Trophoblast cell (in vitro differentiated cells and primary cell): ENCODE measurements around the gene KCNK10.

Experiments used
- DNase-seq, 2 donors: peaks; one replicate each; pipeline ENCODE4 v3.0.0-alpha.2; 2016
- H2AFZ ChIP-seq: 2 replicates; pipeline ENCODE4 v1.6.1; 2013; ENCODE audit warnings: low read length, moderate library complexity, mild to moderate bottlenecking; ENCODE audit not compliant: insufficient read depth, poor library complexity
- H2AK5ac ChIP-seq: 2 replicates; pipeline ENCODE4 v1.6.1; 2013; ENCODE audit warnings: mild to moderate bottlenecking, low read length
- H2BK120ac ChIP-seq: 2 replicates; pipeline ENCODE4 v1.6.1; 2013; ENCODE audit warnings: low read length, mild to moderate bottlenecking, moderate library complexity; ENCODE audit not compliant: insufficient read depth, poor library complexity
- H2BK12ac ChIP-seq: 2 replicates; pipeline ENCODE4 v1.6.1; 2013; ENCODE audit warnings: mild to moderate bottlenecking, low read length, moderate library complexity
- H2BK5ac ChIP-seq: 2 replicates; pipeline ENCODE4 v1.6.1; 2013; ENCODE audit warnings: low read length, low read depth, moderate library complexity, mild to moderate bottlenecking; ENCODE audit not compliant: poor library complexity
- H3K14ac ChIP-seq: 2 replicates; pipeline ENCODE4 v1.6.1; 2013; ENCODE audit warnings: mild to moderate bottlenecking, low read length
- H3K18ac ChIP-seq: 2 replicates; pipeline ENCODE4 v1.6.1; 2013; ENCODE audit warnings: mild to moderate bottlenecking, low read length
- H3K23ac ChIP-seq: 2 replicates; pipeline ENCODE4 v1.6.1; 2013; ENCODE audit warnings: low read length
- H3K27ac ChIP-seq: 2 replicates; pipeline ENCODE4 v1.5.1; 2013; ENCODE audit warnings: low read depth, mild to moderate bottlenecking, inconsistent platforms, low read length, moderate library complexity
- H3K27me3 ChIP-seq: 2 replicates; pipeline ENCODE4 v1.6.1; 2013; ENCODE audit warnings: inconsistent platforms, mild to moderate bottlenecking, low read length, moderate library complexity; ENCODE audit not compliant: insufficient read depth
- H3K36me3 ChIP-seq, 2 experiments: 1 replicate in 1 of 2; 2 replicates in 1 of 2; pipeline ENCODE4 v1.6.1; 2013; ENCODE audit warnings: low read length in 2 of 2, mild to moderate bottlenecking in 2 of 2, moderate library complexity in 1 of 2; ENCODE audit not compliant: insufficient read depth in 2 of 2, control insufficient read depth in 1 of 2
- H3K4ac ChIP-seq: 2 replicates; pipeline ENCODE4 v1.6.1; 2013; ENCODE audit warnings: low read depth, mild to moderate bottlenecking, low read length, moderate library complexity
- H3K4me1 ChIP-seq, 2 experiments: 1 replicate in 1 of 2; 2 replicates in 1 of 2; pipeline ENCODE4 v1.6.1; 2013; ENCODE audit warnings: low read length in 2 of 2, mild to moderate bottlenecking in 2 of 2, moderate library complexity in 1 of 2; ENCODE audit not compliant: insufficient read depth in 2 of 2, control insufficient read depth in 1 of 2
- H3K4me2 ChIP-seq: 2 replicates; pipeline ENCODE4 v1.6.1; 2013; ENCODE audit warnings: inconsistent platforms, mild to moderate bottlenecking, low read length, moderate library complexity
- H3K4me3 ChIP-seq: 2 replicates; pipeline ENCODE4 v1.5.1; 2013; ENCODE audit warnings: mild to moderate bottlenecking, low read depth, low read length, inconsistent platforms
- H3K79me1 ChIP-seq: one replicate; pipeline ENCODE4 v1.6.1; 2013; ENCODE audit warnings: low read length
- H3K79me2 ChIP-seq: 2 replicates; pipeline ENCODE4 v1.6.1; 2013; ENCODE audit warnings: low read length, mild to moderate bottlenecking; ENCODE audit not compliant: control insufficient read depth, insufficient read depth, poor library complexity
- H3K9ac ChIP-seq: 2 replicates; pipeline ENCODE4 v1.6.1; 2013; ENCODE audit warnings: mild to moderate bottlenecking, low read length
- H3K9me3 ChIP-seq: 2 replicates; pipeline ENCODE4 v1.6.1; 2013; ENCODE audit warnings: low read depth, mild to moderate bottlenecking, control low read depth, inconsistent platforms, low read length; ENCODE audit not compliant: insufficient read depth
- H4K12ac ChIP-seq: 2 replicates; pipeline ENCODE4 v1.6.1; 2013; ENCODE audit warnings: low read depth, mild to moderate bottlenecking, low read length, moderate library complexity
- H4K8ac ChIP-seq: 2 replicates; pipeline ENCODE4 v1.6.1; 2013; ENCODE audit warnings: low read depth, mild to moderate bottlenecking, low read length, moderate library complexity
- H4K91ac ChIP-seq: one replicate; pipeline ENCODE4 v1.6.1; 2013; ENCODE audit warnings: low read depth, mild to moderate bottlenecking, low read length, moderate library complexity
- WGBS: extraction: QIAGEN DNeasy Blood & Tissue Kit; methylation state at CpG from one replicate; pipeline ENCODE4 v1.1.7; 2013; ENCODE audit warnings: missing lambda C conversion rate; ENCODE audit not compliant: insufficient read length, insufficient coverage; ENCODE audit errors: extremely low coverage; 5-methylcytosine and 5-hydroxymethylcytosine counted together

KCNK10 gene

DNA sequence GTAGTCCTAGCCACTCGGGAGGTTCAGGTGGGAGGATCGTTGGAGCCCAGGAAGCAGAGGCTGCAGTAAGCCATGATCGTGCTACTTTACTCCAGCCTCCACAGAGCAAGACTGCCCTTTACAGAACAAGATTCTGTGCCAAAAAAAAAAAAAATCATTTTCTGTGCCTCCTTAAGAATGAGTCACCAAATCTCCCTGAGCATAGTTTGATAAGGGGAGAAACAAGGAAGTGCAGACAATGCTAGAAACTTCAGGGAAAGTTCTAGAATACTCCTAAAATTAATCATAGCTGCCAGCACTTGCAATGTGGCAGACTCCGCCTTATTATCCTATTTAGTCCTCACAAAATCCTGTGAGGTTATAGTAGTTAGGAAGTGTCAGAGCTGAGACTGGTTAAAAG, 74.5 kb downstream of the KCNK10 start:
- Histone ChIP-seq H2AK5ac (no peak overlapping the region), H2BK5ac (no peak overlapping the region), H2BK12ac (no peak overlapping the region), H2BK120ac (no peak overlapping the region), H3K79me2 (no peaks in the 10 kb centered on the region), H3K9ac (no peak overlapping the region), H3K9me3 (peaks cover 2% of the 10 kb centered on the region), H3K4me1 (no peaks in the 10 kb centered on the region), H3K36me3 (no peaks in the 10 kb centered on the region), H3K27ac (no peak overlapping the region), H3K14ac (no peak overlapping the region), H2AFZ (no peak overlapping the region), H4K91ac (no peak overlapping the region), H3K4ac (no peak overlapping the region), H3K23ac (no peak overlapping the region), H4K8ac (no peak overlapping the region), H3K4me3 (no peak overlapping the region), H3K79me1 (no peaks in the 10 kb centered on the region), H3K18ac (no peak overlapping the region), H3K4me2 (no peak overlapping the region), H3K27me3 (no peaks in the 10 kb centered on the region), H4K12ac (no peak overlapping the region)
- WGBS = no CpG with 5 or more reads among the region's 4 CpGs
- DNase-seq = no peak

DNA sequence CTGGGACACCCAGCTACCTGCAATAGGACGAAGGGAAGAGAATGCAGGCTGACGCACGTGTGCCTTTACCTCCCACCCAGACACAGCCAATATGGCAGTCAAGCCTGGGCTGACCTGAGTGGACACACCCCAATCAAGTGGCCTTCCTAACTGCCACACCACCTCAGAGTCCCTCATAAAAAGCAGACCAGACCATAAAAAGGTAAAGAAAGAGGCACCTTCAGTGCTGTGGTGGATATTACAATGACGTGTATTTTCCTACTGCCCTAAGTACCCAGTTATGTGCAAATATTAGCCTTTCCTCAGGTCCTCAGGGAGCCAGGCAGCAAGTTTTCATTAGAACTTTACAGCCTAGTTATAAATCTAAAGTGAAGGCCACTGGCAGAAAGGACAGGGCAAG, 75.8 kb downstream of the KCNK10 start:
- no peaks in the 10 kb centered on the region for H3K79me1 ChIP-seq
- H3K27me3 ChIP-seq = no peaks in the 10 kb centered on the region
- DNase-seq = no peak
- H3K9ac ChIP-seq = no peak overlapping the region
- no peak overlapping the region for H2BK12ac ChIP-seq
- no peak overlapping the region for H3K18ac ChIP-seq
- H3K9me3 ChIP-seq = peaks cover 2% of the 10 kb centered on the region
- no peak overlapping the region for H4K12ac ChIP-seq
- H3K4me3 ChIP-seq = no peak overlapping the region
- no peak overlapping the region for H3K23ac ChIP-seq
- H4K8ac ChIP-seq = no peak overlapping the region
- WGBS = no CpG with 5 or more reads among the region's 4 CpGs
- no peak overlapping the region for H2BK120ac ChIP-seq
- no peak overlapping the region for H2AFZ ChIP-seq
- H4K91ac ChIP-seq = no peak overlapping the region
- no peak overlapping the region for H3K14ac ChIP-seq
- H2AK5ac ChIP-seq = no peak overlapping the region
- no peak overlapping the region for H2BK5ac ChIP-seq
- no peak overlapping the region for H3K4ac ChIP-seq
- H3K27ac ChIP-seq = no peak overlapping the region
- H3K4me1 ChIP-seq = no peaks in the 10 kb centered on the region
- H3K4me2 ChIP-seq = no peak overlapping the region
- no peaks in the 10 kb centered on the region for H3K36me3 ChIP-seq
- H3K79me2 ChIP-seq = no peaks in the 10 kb centered on the region

DNA sequence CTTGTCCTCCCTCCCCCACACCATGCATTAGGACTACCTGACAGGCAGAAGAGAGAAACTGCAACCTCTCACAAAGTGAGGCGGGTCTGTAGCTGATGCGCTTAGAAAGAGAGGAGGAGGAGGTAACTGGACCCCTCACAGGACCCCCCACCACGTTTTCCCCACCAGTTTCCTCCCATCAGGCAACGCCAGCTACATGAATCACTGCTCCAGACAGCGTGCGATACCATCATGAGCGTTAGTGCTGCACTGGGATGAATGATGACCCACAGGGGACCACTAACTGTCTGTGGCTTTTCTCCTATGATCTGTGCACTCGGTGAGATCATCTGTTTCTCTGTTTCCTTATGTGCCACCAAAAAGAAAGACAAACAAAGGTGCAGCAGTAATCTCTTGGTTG, 77.7 kb downstream of the KCNK10 start:
- no peak overlapping the region for H4K91ac ChIP-seq
- WGBS = no CpG with 5 or more reads among the region's 8 CpGs
- DNase-seq = no peak

GRCh38 chr14:88243946-88244345, 79.1 kb downstream of the KCNK10 start:
- Histone ChIP-seq H2BK5ac (no peak overlapping the region), H3K14ac (no peak overlapping the region), H3K23ac (no peak overlapping the region), H3K27ac (no peak overlapping the region), H3K4me1 (no peaks in the 10 kb centered on the region), H3K36me3 (no peaks in the 10 kb centered on the region), H4K12ac (no peak overlapping the region), H3K9ac (no peak overlapping the region), H3K4me3 (no peak overlapping the region), H3K4me2 (no peak overlapping the region), H2BK12ac (no peak overlapping the region), H2AK5ac (no peak overlapping the region), H3K27me3 (no peaks in the 10 kb centered on the region), H4K8ac (no peak overlapping the region), H3K4ac (no peak overlapping the region), H2BK120ac (no peak overlapping the region), H3K79me2 (no peaks in the 10 kb centered on the region), H3K79me1 (no peaks in the 10 kb centered on the region), H3K9me3 (peaks cover 2% of the 10 kb centered on the region), H4K91ac (no peak overlapping the region), H3K18ac (no peak overlapping the region), H2AFZ (no peak overlapping the region)
- no peak for DNase-seq
- WGBS = no CpG with 5 or more reads among the region's 4 CpGs

More for the DNA sequence above, 77.7 kb downstream of the KCNK10 start:
- Histone ChIP-seq H2BK120ac (no peak overlapping the region), H4K12ac (no peak overlapping the region), H3K79me2 (no peaks in the 10 kb centered on the region), H3K9me3 (peaks cover 2% of the 10 kb centered on the region), H3K14ac (no peak overlapping the region), H3K79me1 (no peaks in the 10 kb centered on the region), H3K27me3 (no peaks in the 10 kb centered on the region), H3K4me1 (no peaks in the 10 kb centered on the region), H3K27ac (no peak overlapping the region), H3K9ac (no peak overlapping the region), H2AFZ (no peak overlapping the region), H2BK5ac (no peak overlapping the region), H2BK12ac (no peak overlapping the region), H3K4ac (no peak overlapping the region), H2AK5ac (no peak overlapping the region), H3K23ac (no peak overlapping the region), H3K18ac (no peak overlapping the region), H3K4me2 (no peak overlapping the region), H4K8ac (no peak overlapping the region), H3K36me3 (no peaks in the 10 kb centered on the region), H3K4me3 (no peak overlapping the region)
